T-helper 2 cell treated with Interferon-gamma antibody and Interleukin-4, amounts not matched to agents 5 μg/mL and 100 μg/mL, for 36 hours (primary cell): ENCODE measurements around the gene LYPD6.

Experiments used
- DNase-seq: peaks from one replicate; pipeline ENCODE4 v3.0.0; 2021; ENCODE audit warnings: low spot score
- H3K27ac Mint-ChIP-seq: one replicate; pipeline ENCODE4 v1.8.0; 2021; ENCODE audit warnings: mild to moderate bottlenecking, mixed read lengths
- H3K27me3 Mint-ChIP-seq: one replicate; pipeline ENCODE4 v1.8.0; 2021; ENCODE audit warnings: low read depth, mixed read lengths
- H3K36me3 Mint-ChIP-seq: one replicate; pipeline ENCODE4 v1.8.0; 2021; ENCODE audit warnings: low read depth, mixed read lengths
- H3K4me1 Mint-ChIP-seq: one replicate; pipeline ENCODE4 v1.8.0; 2021; ENCODE audit warnings: low read depth, mixed read lengths
- H3K4me3 Mint-ChIP-seq: one replicate; pipeline ENCODE4 v1.8.0; 2022; ENCODE audit warnings: mild to moderate bottlenecking, moderate library complexity, mixed read lengths
- H3K9me3 Mint-ChIP-seq: one replicate; pipeline ENCODE4 v1.8.0; 2021; ENCODE audit warnings: mixed read lengths

Gene LYPD6

GRCh38 chr2:149364839-149365238 is 34.5 kb downstream of the LYPD6 start:
- H3K27ac Mint-ChIP-seq = no peak overlapping the region
- H3K4me3 Mint-ChIP-seq = no peak overlapping the region
- H3K9me3 Mint-ChIP-seq = no peaks in the 10 kb centered on the region
- H3K4me1 Mint-ChIP-seq = no peaks in the 10 kb centered on the region
- no peaks in the 10 kb centered on the region for H3K36me3 Mint-ChIP-seq
- peaks cover 9% of the 10 kb centered on the region for H3K27me3 Mint-ChIP-seq
- DNase-seq = no peak

- no peak for DNase-seq
- no peak overlapping the region for H3K27ac Mint-ChIP-seq
- H3K4me3 Mint-ChIP-seq = no peak overlapping the region
- H3K36me3 Mint-ChIP-seq = no peaks in the 10 kb centered on the region
- peaks cover 5% of the 10 kb centered on the region for H3K27me3 Mint-ChIP-seq
- no peaks in the 10 kb centered on the region for H3K4me1 Mint-ChIP-seq
- no peaks in the 10 kb centered on the region for H3K9me3 Mint-ChIP-seq
These were observed 35.7 kb downstream of the LYPD6 start for GRCh38 chr2:149365931-149366583.

GRCh38 chr2:149370061-149370775 is 39.8 kb downstream of the LYPD6 start:
- DNase-seq = no peak
- no peak overlapping the region for H3K4me3 Mint-ChIP-seq
- H3K36me3 Mint-ChIP-seq = no peaks in the 10 kb centered on the region
- H3K27ac Mint-ChIP-seq = no peak overlapping the region
- H3K9me3 Mint-ChIP-seq = no peaks in the 10 kb centered on the region
- H3K4me1 Mint-ChIP-seq = no peaks in the 10 kb centered on the region
- peaks cover 5% of the 10 kb centered on the region for H3K27me3 Mint-ChIP-seq

GRCh38 chr2:149371476-149371875 is 41.1 kb downstream of the LYPD6 start:
- no peak overlapping the region for H3K27ac Mint-ChIP-seq
- H3K27me3 Mint-ChIP-seq = no peaks in the 10 kb centered on the region

GRCh38 chr2:149375801-149376361 is 45.5 kb downstream of the LYPD6 start:
- Mint-ChIP-seq H3K36me3 (no peaks in the 10 kb centered on the region), H3K4me3 (no peak overlapping the region), H3K27ac (no peak overlapping the region), H3K9me3 (no peaks in the 10 kb centered on the region), H3K27me3 (no peaks in the 10 kb centered on the region), H3K4me1 (no peaks in the 10 kb centered on the region)
- no peak for DNase-seq

More at GRCh38 chr2:149371476-149371875, 41.1 kb downstream of the LYPD6 start:
- H3K9me3 Mint-ChIP-seq = no peaks in the 10 kb centered on the region
- H3K4me3 Mint-ChIP-seq = no peak overlapping the region
- DNase-seq = no peak
- H3K4me1 Mint-ChIP-seq = no peaks in the 10 kb centered on the region
- H3K36me3 Mint-ChIP-seq = no peaks in the 10 kb centered on the region

- H3K36me3 Mint-ChIP-seq = no peaks in the 10 kb centered on the region
- H3K4me1 Mint-ChIP-seq = no peaks in the 10 kb centered on the region
- no peak for DNase-seq
- H3K9me3 Mint-ChIP-seq = no peaks in the 10 kb centered on the region
- no peak overlapping the region for H3K27ac Mint-ChIP-seq
- H3K27me3 Mint-ChIP-seq = no peaks in the 10 kb centered on the region
- H3K4me3 Mint-ChIP-seq = no peak overlapping the region
These were observed 49.8 kb downstream of the LYPD6 start for GRCh38 chr2:149380205-149380604.

- H3K4me3 Mint-ChIP-seq = no peak overlapping the region
- no peak overlapping the region for H3K27ac Mint-ChIP-seq
- no peaks in the 10 kb centered on the region for H3K36me3 Mint-ChIP-seq
- no peaks in the 10 kb centered on the region for H3K9me3 Mint-ChIP-seq
- no peak for DNase-seq
- H3K4me1 Mint-ChIP-seq = no peaks in the 10 kb centered on the region
- H3K27me3 Mint-ChIP-seq = no peaks in the 10 kb centered on the region
These were observed 53.0 kb downstream of the LYPD6 start for GRCh38 chr2:149383340-149383739.

GRCh38 chr2:149385350-149385749 is 55.0 kb downstream of the LYPD6 start:
- no peak overlapping the region for H3K4me3 Mint-ChIP-seq
- no peaks in the 10 kb centered on the region for H3K9me3 Mint-ChIP-seq
- H3K36me3 Mint-ChIP-seq = no peaks in the 10 kb centered on the region
- H3K27ac Mint-ChIP-seq = no peak overlapping the region
- no peaks in the 10 kb centered on the region for H3K4me1 Mint-ChIP-seq
- no peaks in the 10 kb centered on the region for H3K27me3 Mint-ChIP-seq
- DNase-seq = no peak

- Mint-ChIP-seq H3K4me3 (no peak overlapping the region), H3K36me3 (no peaks in the 10 kb centered on the region), H3K4me1 (no peaks in the 10 kb centered on the region), H3K9me3 (no peaks in the 10 kb centered on the region), H3K27ac (no peak overlapping the region), H3K27me3 (no peaks in the 10 kb centered on the region)
- no peak for DNase-seq
These were observed 57.0 kb downstream of the LYPD6 start for GRCh38 chr2:149387411-149387810.

GRCh38 chr2:149388120-149388816 is 57.9 kb downstream of the LYPD6 start:
- DNase-seq = no peak
- no peaks in the 10 kb centered on the region for H3K4me1 Mint-ChIP-seq
- no peak overlapping the region for H3K4me3 Mint-ChIP-seq
- H3K36me3 Mint-ChIP-seq = no peaks in the 10 kb centered on the region
- H3K27me3 Mint-ChIP-seq = no peaks in the 10 kb centered on the region
- no peak overlapping the region for H3K27ac Mint-ChIP-seq
- H3K9me3 Mint-ChIP-seq = no peaks in the 10 kb centered on the region

- Mint-ChIP-seq H3K27ac (no peak overlapping the region), H3K9me3 (no peaks in the 10 kb centered on the region), H3K4me1 (no peaks in the 10 kb centered on the region), H3K4me3 (no peak overlapping the region), H3K36me3 (no peaks in the 10 kb centered on the region), H3K27me3 (no peaks in the 10 kb centered on the region)
- DNase-seq = no peak
These were observed 59.2 kb downstream of the LYPD6 start for GRCh38 chr2:149389506-149390167.

GRCh38 chr2:149393614-149394013 is 63.2 kb downstream of the LYPD6 start:
- peaks cover 3% of the 10 kb centered on the region for H3K27me3 Mint-ChIP-seq
- H3K9me3 Mint-ChIP-seq = no peaks in the 10 kb centered on the region
- no peak overlapping the region for H3K4me3 Mint-ChIP-seq
- H3K36me3 Mint-ChIP-seq = no peaks in the 10 kb centered on the region
- DNase-seq = no peak
- no peaks in the 10 kb centered on the region for H3K4me1 Mint-ChIP-seq
- H3K27ac Mint-ChIP-seq = no peak overlapping the region

- Mint-ChIP-seq H3K4me1 (no peaks in the 10 kb centered on the region), H3K36me3 (no peaks in the 10 kb centered on the region), H3K4me3 (no peak overlapping the region), H3K27me3 (peaks cover 3% of the 10 kb centered on the region), H3K27ac (no peak overlapping the region), H3K9me3 (no peaks in the 10 kb centered on the region)
- DNase-seq = no peak
These were observed 64.5 kb downstream of the LYPD6 start for GRCh38 chr2:149394864-149395263.
